OCI-LY1 (cell line): ENCODE results near the gene CCL19.
"Not testable (repeated sequence)": the region's sequence is repeated elsewhere in the genome, so short reads cannot be mapped to it uniquely, and the experiment has no call there.

Source experiments
- CTCF ChIP-seq: fragments of 200-600 bp; sonication (generic), shearing (Covaris generic); IDR thresholded peaks from 2 replicates; pipeline ENCODE4 v1.5.1; 2017; ENCODE audit warnings: mild to moderate bottlenecking, antibody characterized with exemption, low read length, moderate library complexity, mixed read lengths
- EZH2 ChIP-seq: fragments of 200-600 bp; sonication (generic), shearing (Covaris generic); IDR thresholded peaks from 2 replicates; pipeline ENCODE4 v1.8.0; 2017; ENCODE audit warnings: borderline replicate concordance, mixed run types, mild to moderate bottlenecking, antibody characterized with exemption, low read length, moderate library complexity, mixed read lengths

- not testable (repeated sequence) for TF ChIP-seq CTCF, EZH2
Observed at GRCh38 chr9:34719769-34720025, 28.6 kb upstream of the CCL19 start.
